Stimulated activated naive CD8-positive, alpha-beta T cell treated with anti-CD3 and anti-CD28 coated beads, Interleukin-15, Interleukin-2, amounts not matched to agents 100 ng/mL and 50 ng/mL, for 24 hours (primary cell): ENCODE results near the gene ESD.
"Not testable (repeated sequence)": the region's sequence is repeated elsewhere in the genome, so short reads cannot be mapped to it uniquely, and the experiment has no call there.

Experiments used
- H3K27ac Mint-ChIP-seq: one replicate; pipeline ENCODE4 v1.8.0; 2021; ENCODE audit warnings: mild to moderate bottlenecking, mixed read lengths
- H3K27me3 Mint-ChIP-seq: one replicate; pipeline ENCODE4 v1.8.0; 2021; ENCODE audit warnings: mixed read lengths
- H3K36me3 Mint-ChIP-seq: one replicate; pipeline ENCODE4 v1.8.0; 2021; ENCODE audit warnings: low read depth, mixed read lengths
- H3K4me1 Mint-ChIP-seq: one replicate; pipeline ENCODE4 v1.8.0; 2021; ENCODE audit warnings: low read depth, mixed read lengths
- H3K4me3 Mint-ChIP-seq: one replicate; pipeline ENCODE4 v1.8.0; 2021; ENCODE audit warnings: mild to moderate bottlenecking, mixed read lengths
- H3K9me3 Mint-ChIP-seq: one replicate; pipeline ENCODE4 v1.8.0; 2021; ENCODE audit warnings: mixed read lengths

Gene ESD

GRCh38 chr13:46796515-46797474 is at the start of gene ESD:
TSS of gene ESD (minus strand) at chr13:46797161. CDS start at chr13:46791413, 5,748 bp downstream.
- no peaks in the 10 kb centered on the region for H3K9me3 Mint-ChIP-seq

DNA sequence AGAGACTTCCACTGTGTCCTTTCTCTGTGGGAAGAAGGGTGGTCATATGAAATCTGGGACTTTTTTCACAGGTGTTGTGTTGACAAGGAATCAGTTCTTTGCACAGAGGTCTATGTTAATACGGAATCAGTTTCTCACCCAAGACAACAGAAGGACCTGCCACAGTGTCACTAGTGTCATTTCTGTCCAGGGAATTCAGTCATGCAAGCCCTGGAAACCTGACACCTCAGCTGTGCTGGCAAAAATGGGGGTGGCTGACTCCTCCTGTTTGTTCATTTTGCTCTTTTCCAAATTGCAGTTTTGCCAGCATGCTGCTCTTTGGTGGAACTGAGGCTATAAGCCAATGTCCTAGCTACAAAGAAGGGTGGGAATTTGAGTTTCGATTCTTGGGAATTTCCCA is 49.8 kb upstream of the ESD start:
- Mint-ChIP-seq H3K27me3 (peaks cover 3% of the 10 kb centered on the region), H3K9me3 (no peaks in the 10 kb centered on the region), H3K36me3 (no peaks in the 10 kb centered on the region), H3K4me1 (no peaks in the 10 kb centered on the region), H3K27ac (no peak overlapping the region), H3K4me3 (no peak overlapping the region)

More at GRCh38 chr13:46796515-46797474, at the start of gene ESD:
- peaks cover 45% of the 10 kb centered on the region for H3K4me1 Mint-ChIP-seq
- peak within 1 kb of the TSS; percentile 98 for H3K4me3 Mint-ChIP-seq
- H3K36me3 Mint-ChIP-seq: peaks cover 29% of the 10 kb centered on the region
- H3K27me3 Mint-ChIP-seq: no peaks in the 10 kb centered on the region
- peak within 1 kb of the TSS; percentile 99 for H3K27ac Mint-ChIP-seq

DNA sequence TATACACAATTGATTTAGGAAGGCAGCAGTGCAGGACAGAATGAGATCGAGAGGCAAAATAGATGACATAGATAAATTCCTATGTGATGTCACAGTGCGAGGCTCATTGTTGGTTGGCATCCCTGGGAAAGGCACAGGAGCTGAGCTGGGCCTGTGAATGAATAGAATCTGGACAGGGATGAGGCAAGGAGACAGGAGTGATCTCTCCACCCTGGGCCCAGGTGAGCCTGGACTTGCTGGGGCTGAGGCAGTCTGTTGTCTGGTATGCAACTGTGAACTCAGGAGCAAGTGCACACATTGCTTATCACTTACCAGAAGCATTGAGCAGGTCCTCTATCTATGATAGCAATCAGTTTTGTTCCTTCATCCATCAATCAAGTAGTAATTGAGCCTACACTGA is 48.2 kb upstream of the ESD start:
- Mint-ChIP-seq H3K36me3 (no peaks in the 10 kb centered on the region), H3K27ac (no peak overlapping the region), H3K4me3 (no peak overlapping the region), H3K9me3 (no peaks in the 10 kb centered on the region), H3K4me1 (no peaks in the 10 kb centered on the region), H3K27me3 (peaks cover 3% of the 10 kb centered on the region)

DNA sequence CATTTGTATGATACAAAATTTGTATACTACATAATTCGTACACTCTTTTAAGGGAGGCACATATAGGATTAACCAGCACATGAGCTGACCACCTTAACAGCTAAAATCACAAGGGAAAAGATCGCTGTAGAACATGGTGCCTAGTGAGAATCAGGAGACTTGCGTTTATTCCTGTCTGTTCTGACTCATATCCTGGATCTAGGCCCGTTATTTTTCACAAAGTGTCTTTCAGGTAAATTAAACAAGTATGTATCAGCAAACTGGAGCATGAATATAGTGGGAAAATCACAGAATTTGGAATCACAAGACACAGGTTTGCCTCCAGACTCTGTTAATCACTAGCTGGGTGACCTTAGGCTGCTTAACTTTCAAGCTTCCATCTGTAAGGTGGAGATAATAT is 47.5 kb upstream of the ESD start:
- Mint-ChIP-seq H3K36me3 (no peaks in the 10 kb centered on the region), H3K4me3 (no peak overlapping the region)

DNA sequence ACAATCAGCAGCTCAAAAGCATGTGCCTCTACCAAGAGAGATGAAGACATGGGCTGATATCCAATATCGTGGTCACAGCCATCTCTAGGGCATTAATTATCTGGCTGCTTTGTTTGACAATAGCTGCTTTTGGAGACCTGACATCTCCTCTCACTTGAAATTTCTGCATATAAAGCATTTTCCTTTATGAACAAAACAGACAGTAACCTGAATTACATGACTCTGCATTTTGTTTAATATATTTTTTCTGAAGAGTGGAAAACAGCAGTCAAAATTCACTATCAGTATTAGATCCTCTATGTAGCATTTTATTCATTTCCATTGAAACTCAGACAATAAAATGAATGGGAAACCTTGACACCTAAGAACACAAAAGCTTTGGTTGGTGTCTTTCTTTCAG is 42.4 kb upstream of the ESD start:
- Mint-ChIP-seq H3K4me3 (no peak overlapping the region), H3K36me3 (no peaks in the 10 kb centered on the region), H3K27me3 (peaks cover 3% of the 10 kb centered on the region), H3K4me1 (no peaks in the 10 kb centered on the region), H3K9me3 (no peaks in the 10 kb centered on the region), H3K27ac (no peak overlapping the region)

More for the DNA sequence above, 47.5 kb upstream of the ESD start:
- H3K9me3 Mint-ChIP-seq: no peaks in the 10 kb centered on the region
- no peak overlapping the region for H3K27ac Mint-ChIP-seq
- peaks cover 3% of the 10 kb centered on the region for H3K27me3 Mint-ChIP-seq
- H3K4me1 Mint-ChIP-seq: no peaks in the 10 kb centered on the region

DNA sequence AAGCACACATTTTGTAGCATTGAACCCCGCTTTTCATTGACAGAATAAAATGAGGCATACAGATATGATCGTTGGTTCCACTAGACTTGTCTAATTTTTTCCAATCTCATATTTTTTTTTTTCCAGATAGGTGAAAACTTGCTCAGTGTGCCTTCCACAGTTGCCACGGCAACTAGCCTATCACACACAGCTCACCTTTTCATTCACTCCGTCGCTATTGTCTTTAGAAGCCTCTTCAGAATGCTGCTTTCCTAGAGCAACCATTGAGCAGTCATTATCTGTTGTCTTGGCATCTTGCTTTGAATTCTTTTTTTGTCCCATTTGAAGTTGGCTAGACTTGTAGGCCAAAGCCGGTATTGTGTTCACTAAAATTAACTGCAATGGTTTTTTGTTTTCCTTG is 37.7 kb upstream of the ESD start:
- Mint-ChIP-seq H3K9me3 (no peaks in the 10 kb centered on the region), H3K27me3 (peaks cover 3% of the 10 kb centered on the region), H3K36me3 (no peaks in the 10 kb centered on the region), H3K4me3 (no peak overlapping the region), H3K4me1 (no peaks in the 10 kb centered on the region), H3K27ac (no peak overlapping the region)

- Mint-ChIP-seq H3K27me3 (peaks cover 3% of the 10 kb centered on the region), H3K4me3 (no peak overlapping the region), H3K9me3 (no peaks in the 10 kb centered on the region), H3K27ac (no peak overlapping the region), H3K36me3 (no peaks in the 10 kb centered on the region), H3K4me1 (no peaks in the 10 kb centered on the region)
Measured at GRCh38 chr13:46831588-46832194, 34.7 kb upstream of the ESD start.

GRCh38 chr13:46830405-46831005 is 33.5 kb upstream of the ESD start:
- Mint-ChIP-seq H3K4me3 (no peak overlapping the region), H3K36me3 (no peaks in the 10 kb centered on the region), H3K27ac (no peak overlapping the region), H3K4me1 (no peaks in the 10 kb centered on the region), H3K27me3 (peaks cover 3% of the 10 kb centered on the region), H3K9me3 (no peaks in the 10 kb centered on the region)

DNA sequence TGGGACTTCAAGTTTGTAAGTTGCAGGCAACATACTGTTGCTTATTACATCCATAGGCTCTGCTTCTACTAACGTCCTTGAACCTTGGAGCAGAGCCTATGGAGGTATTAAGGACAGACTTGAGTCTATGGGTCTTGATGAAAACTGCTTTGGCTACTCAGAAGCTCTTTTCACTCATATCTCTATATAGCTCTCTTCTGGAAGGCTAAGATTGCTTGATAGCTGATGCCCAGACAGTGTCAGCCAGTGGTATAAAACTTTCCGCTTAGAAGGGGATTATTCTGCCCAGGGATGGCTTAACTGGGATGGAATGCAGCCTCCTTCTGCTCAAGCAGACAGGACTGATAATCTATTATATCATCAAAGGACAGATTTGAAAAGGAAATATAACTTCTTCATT is 25.6 kb upstream of the ESD start:
- Mint-ChIP-seq H3K4me3 (no peak overlapping the region), H3K27ac (no peak overlapping the region), H3K4me1 (no peaks in the 10 kb centered on the region), H3K36me3 (no peaks in the 10 kb centered on the region), H3K27me3 (no peaks in the 10 kb centered on the region), H3K9me3 (no peaks in the 10 kb centered on the region)

DNA sequence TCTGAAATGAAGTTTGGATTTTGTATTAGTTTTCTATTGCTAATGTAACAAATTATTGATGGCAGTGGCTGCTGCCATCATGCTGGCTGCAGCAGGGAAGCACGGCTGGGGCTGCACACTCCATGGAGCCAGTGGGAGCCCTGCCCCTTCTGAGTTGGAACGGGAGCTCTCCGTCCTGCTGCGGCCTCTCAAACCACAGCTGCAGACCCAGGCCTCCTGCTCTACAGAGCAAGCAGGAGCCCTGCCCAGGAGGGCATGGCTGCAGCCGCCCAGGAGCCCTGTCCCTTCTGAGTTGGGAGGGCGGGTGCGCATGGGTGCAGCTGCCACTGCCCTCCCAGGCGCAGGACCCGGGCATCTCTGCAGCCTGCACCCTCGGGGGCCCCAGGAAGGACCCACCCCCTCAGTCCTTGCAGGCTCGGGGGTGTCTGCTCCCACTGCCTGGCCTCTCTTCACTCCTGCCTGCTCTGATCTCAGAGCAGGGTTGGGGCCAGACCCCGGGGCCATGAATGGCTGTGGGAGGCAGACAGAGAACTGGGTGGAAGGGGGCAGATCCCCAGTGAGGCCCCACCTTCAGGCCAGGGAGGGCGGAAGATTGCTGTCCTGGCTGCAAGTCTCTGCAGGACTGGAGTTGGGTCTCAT is 21.0 kb upstream of the ESD start:
- Mint-ChIP-seq H3K4me3 (no peak overlapping the region), H3K36me3 (peaks cover 6% of the 10 kb centered on the region), H3K4me1 (no peaks in the 10 kb centered on the region), H3K27me3 (peaks cover 3% of the 10 kb centered on the region), H3K27ac (no peak overlapping the region), H3K9me3 (peaks cover 5% of the 10 kb centered on the region)

DNA sequence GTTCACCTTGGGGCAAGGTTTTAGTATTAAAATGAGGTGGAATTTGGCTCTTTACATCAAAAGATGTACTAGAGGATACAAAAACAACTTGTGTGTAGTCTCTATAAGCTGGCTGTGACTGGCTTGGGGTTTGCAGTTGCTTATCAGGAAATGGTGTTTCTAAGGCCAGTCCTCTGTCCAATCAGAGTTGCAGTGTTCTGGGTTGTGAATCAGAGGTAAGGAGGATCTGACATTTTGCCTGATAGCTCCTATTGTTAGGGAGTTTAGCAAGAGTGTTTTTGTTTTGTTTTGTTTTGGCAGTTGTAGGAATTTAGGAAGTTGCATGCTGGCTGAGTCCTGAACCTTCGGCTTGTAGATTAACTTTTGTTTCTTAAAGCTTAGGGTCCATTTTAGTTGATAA is 20.1 kb upstream of the ESD start:
- Mint-ChIP-seq H3K9me3 (peaks cover 14% of the 10 kb centered on the region), H3K27me3 (peaks cover 3% of the 10 kb centered on the region), H3K4me3 (no peak overlapping the region), H3K27ac (no peak overlapping the region), H3K4me1 (peaks cover 3% of the 10 kb centered on the region), H3K36me3 (peaks cover 12% of the 10 kb centered on the region)

- no peak overlapping the region for H3K4me3 Mint-ChIP-seq
- peaks cover 3% of the 10 kb centered on the region for H3K27me3 Mint-ChIP-seq
- peaks cover 4% of the 10 kb centered on the region for H3K4me1 Mint-ChIP-seq
- H3K36me3 Mint-ChIP-seq: peaks cover 17% of the 10 kb centered on the region
- H3K9me3 Mint-ChIP-seq: peaks cover 17% of the 10 kb centered on the region
- H3K27ac Mint-ChIP-seq: no peak overlapping the region
Measured at GRCh38 chr13:46816371-46816770, 19.4 kb upstream of the ESD start.

DNA sequence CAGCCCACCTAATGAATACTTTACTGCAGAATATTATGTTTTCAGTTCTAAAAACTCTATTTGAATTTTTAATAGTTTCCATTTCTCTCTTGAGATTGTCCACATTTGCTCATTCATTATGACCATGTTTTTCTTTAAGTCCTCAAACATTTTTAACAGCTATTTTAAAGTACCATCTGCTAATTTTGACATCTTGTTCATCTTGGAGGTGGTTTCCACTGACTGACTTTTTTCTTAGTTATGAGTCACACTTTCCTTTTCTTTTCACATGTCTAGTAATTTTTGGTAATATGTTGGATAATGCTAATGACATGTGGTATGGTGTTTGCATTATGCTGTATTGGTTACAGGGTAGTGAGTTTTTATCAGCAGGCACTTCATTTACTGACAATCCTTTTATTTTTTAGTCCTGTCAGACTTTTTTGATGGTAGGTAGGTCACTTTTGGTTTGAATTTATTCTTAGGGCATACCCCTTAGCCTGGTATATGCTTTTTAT is 15.4 kb upstream of the ESD start:
- Mint-ChIP-seq H3K27ac (no peak overlapping the region), H3K27me3 (peaks cover 17% of the 10 kb centered on the region), H3K4me3 (no peak overlapping the region), H3K36me3 (peaks cover 17% of the 10 kb centered on the region), H3K9me3 (peaks cover 17% of the 10 kb centered on the region), H3K4me1 (peaks cover 4% of the 10 kb centered on the region)

- Mint-ChIP-seq H3K4me1 (peaks cover 4% of the 10 kb centered on the region), H3K36me3 (peaks cover 17% of the 10 kb centered on the region), H3K27me3 (peaks cover 17% of the 10 kb centered on the region), H3K27ac (no peak overlapping the region), H3K9me3 (peaks cover 17% of the 10 kb centered on the region), H3K4me3 (no peak overlapping the region)
Measured at GRCh38 chr13:46810440-46810839, 13.5 kb upstream of the ESD start.

- H3K27ac Mint-ChIP-seq, H3K27me3 Mint-ChIP-seq, H3K4me1 Mint-ChIP-seq, H3K36me3 Mint-ChIP-seq, H3K9me3 Mint-ChIP-seq, H3K4me3 Mint-ChIP-seq: not testable (repeated sequence)
Measured at GRCh38 chr13:46804921-46805320, 8.0 kb upstream of the ESD start.
